ENCODE measurements around the gene GTF2H2C. TPM values are rescaled to one million over a fixed set of nuclear protein-coding genes. Genes with fewer than 3 reads are reported as not detected.
"Not testable (repeated sequence)": the region's sequence is repeated elsewhere in the genome, so short reads cannot be mapped to it uniquely, and the experiment has no call there.

Gene GTF2H2C
- polyA plus RNA-seq (ENCODE audit: insufficient read length in 4 of 4): 10 to 100 TPM; 20.8 to 72.3 (median 44.4) TPM

- DNase-seq (ENCODE audit: low read depth in 4 of 4, low spot score in 2 of 4): peak in 2 of 4 donors; percentile 26 to 59
Measured at GRCh38 chr5:69559908-69560330, at the start of gene GTF2H2C. Gene GTF2H2C (plus strand): TSS chr5:69560191. CDS start chr5:69565133, 4,942 bp downstream.

GRCh38 chr5:69510694-69511093 lies 49.3 kb upstream of the GTF2H2C start:
- DNase-seq (ENCODE audit: low read depth in 4 of 4, low spot score in 2 of 4): no peak

DNA sequence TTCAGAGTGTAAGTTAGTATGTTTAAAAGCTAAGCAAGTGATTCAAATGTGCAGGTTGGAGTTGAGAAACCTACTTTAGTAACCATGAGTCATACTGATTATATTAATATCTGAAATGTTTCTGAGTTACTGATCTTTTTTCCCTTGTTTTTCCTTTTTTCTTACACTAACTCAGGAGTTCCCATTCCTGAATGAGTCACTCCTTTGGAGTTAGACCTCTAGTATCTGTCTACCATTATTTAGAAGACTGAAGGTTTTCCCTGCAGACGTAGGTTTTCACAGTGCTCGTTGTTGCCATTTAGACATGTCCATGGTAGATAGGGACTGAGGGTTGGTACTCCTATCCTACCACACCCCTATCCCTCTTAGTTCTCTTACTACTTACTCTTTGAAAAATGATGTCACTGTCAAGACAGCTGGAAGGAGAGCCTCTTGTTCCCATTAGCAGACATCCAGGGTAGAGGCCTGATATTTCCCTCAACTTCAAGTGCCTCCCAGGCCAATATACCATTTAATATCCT lies 47.2 kb upstream of the GTF2H2C start:
- DNase-seq (ENCODE audit: low read depth in 4 of 4, low spot score in 2 of 4): no peak

DNA sequence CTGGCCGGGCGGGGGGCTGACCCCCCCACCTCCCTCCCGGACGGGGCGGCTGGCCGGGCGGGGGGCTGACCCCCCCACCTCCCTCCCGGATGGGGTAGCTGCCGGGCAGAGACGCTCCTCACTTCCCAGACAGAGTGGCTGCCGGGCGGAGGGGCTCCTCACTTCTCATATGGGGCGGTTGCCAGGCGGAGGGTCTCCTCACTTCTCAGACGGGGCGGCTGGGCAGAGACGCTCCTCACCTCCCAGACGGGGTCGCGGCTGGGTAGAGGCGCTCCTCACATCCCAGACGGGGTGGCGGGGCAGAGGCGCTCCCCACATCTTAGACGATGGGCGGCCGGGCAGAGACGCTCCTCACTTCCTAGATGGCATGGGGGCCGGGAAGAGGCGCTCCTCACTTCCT lies 44.4 kb upstream of the GTF2H2C start:
- DNase-seq (ENCODE audit: low read depth in 4 of 4, low spot score in 2 of 4): not testable (repeated sequence)

DNA sequence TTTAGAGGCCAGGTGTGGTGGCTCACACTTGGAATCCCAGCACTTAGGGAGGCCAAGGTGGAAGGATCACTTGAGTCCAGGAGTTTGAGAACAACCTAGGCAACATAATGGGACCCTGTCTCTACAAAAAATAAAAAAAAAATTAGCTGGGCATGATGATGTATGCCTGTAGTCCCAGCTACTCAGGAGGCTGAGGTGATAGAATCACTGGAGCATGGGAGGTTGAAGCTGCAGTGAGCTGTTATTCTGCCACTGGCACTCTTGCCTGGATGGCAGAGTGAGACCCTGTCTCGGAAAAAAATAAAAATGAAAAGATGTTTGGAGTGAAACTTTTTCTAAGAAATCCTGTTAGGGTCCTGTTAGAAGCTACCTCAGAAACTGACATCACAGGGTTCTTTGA lies 43.2 kb upstream of the GTF2H2C start:
- no peak for DNase-seq (ENCODE audit: low read depth in 4 of 4, low spot score in 2 of 4)

DNA sequence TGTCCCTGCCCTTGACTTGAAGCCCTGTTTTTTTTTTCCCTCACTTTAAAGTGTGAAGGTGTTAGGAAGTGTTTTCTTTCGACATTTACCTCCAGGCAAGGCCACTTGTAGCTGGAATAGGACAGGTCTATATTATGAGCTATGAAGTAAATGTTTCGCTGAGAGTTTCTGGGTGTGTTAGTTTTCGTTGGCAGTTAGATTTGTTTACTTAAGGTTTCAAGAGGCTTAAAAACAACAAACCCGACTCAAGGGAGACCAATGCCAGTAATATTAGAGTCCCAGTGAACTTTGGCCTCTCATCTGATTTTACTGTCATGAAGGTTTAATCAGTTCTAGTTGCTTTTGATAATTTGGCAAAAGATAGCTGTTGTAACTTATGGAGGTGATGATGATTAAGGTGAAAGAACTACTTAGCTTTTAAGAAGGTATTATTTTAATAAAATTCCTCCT lies 42.2 kb upstream of the GTF2H2C start:
- no peak for DNase-seq (ENCODE audit: low read depth in 4 of 4, low spot score in 2 of 4)

DNA sequence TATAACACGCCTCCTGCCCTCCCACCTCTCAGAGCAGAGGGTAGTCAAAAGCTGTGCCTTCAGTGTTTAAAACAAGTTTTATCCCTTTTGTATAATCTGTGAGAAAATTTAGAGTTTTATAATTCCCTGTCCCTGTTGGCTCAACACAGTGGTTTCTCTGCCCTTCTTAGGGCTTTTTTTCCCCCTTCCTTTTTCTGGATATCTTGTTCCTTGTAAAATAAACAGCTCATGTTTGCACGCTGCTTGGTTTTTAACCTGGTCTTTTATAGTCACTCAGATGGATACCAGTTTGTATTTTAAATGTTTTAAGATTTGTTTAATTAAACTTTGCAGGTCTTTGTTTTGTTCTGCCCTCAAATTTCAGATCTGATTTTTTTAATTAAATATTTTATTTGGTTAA lies 40.7 kb upstream of the GTF2H2C start:
- DNase-seq (ENCODE audit: low read depth in 4 of 4, low spot score in 2 of 4): no peak

DNA sequence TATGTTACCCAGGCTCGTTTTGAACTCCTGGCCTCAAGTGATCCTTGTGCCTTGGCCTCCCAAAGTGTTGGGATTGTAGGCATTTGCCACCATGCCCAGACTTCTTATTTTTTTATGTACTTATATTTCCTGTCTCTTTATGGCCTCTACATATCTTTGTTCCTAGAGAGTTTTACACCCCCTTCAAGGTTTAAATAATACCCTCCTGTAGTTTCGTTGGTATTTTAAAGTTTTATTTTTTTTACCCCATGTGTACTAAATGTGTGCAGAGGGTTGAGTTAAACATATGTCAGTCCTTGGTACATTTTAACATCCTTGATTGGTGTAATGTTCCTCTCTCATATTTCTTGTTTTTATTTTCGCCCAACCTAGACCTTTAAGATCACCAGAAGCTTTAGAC lies 38.0 kb upstream of the GTF2H2C start:
- no peak for DNase-seq (ENCODE audit: low read depth in 4 of 4, low spot score in 2 of 4)

- DNase-seq (ENCODE audit: low read depth in 4 of 4, low spot score in 2 of 4): no peak
Measured at GRCh38 chr5:69525490-69525889, 34.5 kb upstream of the GTF2H2C start.

- DNase-seq (ENCODE audit: low read depth in 4 of 4, low spot score in 2 of 4): no peak
Measured at GRCh38 chr5:69526660-69527059, 33.3 kb upstream of the GTF2H2C start.

- DNase-seq (ENCODE audit: low read depth in 4 of 4, low spot score in 2 of 4): no peak
Measured at GRCh38 chr5:69527128-69527770, 32.7 kb upstream of the GTF2H2C start.

DNA sequence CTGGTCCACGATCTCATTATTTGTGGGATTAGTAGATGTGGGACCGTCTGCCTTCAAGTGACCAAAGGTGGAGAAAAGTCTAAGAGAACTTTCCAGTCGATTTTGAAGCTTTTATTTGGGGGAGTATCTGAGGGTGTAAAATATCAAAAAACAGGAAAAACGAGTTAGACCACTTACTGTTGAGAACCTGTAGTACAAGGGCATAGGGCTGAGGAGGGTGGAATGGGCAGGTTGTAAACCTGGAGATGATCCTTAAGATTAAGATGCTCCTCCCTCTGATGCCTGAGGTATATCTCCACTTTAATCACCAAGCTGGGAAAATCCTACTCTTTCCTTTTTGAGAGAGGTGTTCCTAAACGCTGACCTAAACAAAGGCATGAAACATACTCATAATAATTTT lies 32.0 kb upstream of the GTF2H2C start:
- no peak for DNase-seq (ENCODE audit: low read depth in 4 of 4, low spot score in 2 of 4)

DNA sequence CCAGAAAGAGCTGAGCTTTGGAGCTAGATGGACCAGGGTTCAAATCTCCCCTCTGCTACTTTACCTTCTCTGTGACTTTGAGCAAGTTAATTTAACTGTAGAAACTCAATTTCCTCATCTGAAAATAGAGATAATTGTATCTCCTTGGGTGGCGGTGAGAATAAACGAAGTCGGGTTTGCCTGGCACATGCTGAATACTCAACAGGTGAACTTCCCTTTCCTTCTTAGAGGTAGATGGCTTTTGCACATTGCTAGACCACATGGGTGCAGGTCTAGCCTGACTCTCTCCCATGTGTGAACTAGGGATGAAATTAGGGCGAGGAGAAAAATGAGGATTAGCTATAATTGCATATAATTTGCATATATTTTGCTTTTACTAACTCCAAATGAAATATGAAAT lies 31.4 kb upstream of the GTF2H2C start:
- no peak for DNase-seq (ENCODE audit: low read depth in 4 of 4, low spot score in 2 of 4)

- no peak for DNase-seq (ENCODE audit: low read depth in 4 of 4, low spot score in 2 of 4)
Measured at GRCh38 chr5:69530561-69531405, 29.2 kb upstream of the GTF2H2C start.

DNA sequence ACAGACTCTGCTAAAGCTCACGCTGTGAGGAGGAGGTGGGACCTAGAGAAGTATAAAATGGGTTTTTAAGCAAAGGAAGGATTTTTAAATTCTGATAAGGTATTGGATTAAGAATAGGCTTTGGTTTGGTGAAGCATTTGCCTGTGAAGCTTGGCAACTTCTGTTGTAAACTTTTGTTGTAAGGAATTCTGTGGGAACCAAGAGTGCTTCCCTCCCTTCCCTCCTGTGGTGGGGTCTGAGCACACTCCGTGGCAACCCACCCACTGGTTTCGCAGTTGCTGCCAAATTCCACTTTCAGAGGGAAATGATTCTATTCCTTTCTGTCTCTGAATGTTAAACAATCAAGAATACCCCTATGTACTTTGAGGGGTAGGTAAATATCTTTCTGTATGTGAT lies 28.6 kb upstream of the GTF2H2C start:
- no peak for DNase-seq (ENCODE audit: low read depth in 4 of 4, low spot score in 2 of 4)

- DNase-seq (ENCODE audit: low read depth in 4 of 4, low spot score in 2 of 4): not testable (repeated sequence)
Measured at GRCh38 chr5:69537911-69538310, 22.1 kb upstream of the GTF2H2C start.

DNA sequence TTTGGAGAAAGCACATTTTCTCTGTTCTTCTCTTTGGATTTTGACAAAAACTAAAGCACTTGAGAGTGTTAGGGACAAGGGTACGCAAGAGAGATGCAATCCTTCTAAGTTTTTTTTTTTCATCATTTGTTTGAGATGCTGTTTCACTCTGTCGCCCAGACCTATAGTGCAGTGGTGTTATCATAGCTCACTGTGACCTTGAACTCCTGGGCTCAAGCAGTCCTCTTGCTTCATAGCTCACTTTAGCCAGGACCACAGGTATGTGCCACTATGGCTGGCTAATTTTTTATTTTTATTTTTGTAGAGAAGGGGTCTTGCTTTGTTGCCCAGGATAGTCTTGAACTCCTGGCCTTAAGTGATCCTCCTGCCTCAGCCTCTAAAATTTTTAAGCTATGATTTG lies 21.3 kb upstream of the GTF2H2C start:
- DNase-seq (ENCODE audit: low read depth in 4 of 4, low spot score in 2 of 4): not testable (repeated sequence)

- DNase-seq (ENCODE audit: low read depth in 4 of 4, low spot score in 2 of 4): not testable (repeated sequence)
Measured at GRCh38 chr5:69541347-69541746, 18.6 kb upstream of the GTF2H2C start.

GRCh38 chr5:69542838-69543618 lies 17.0 kb upstream of the GTF2H2C start:
- not testable (repeated sequence) for DNase-seq (ENCODE audit: low read depth in 4 of 4, low spot score in 2 of 4)

- not testable (repeated sequence) for DNase-seq (ENCODE audit: low read depth in 4 of 4, low spot score in 2 of 4)
Measured at GRCh38 chr5:69544602-69545001, 15.4 kb upstream of the GTF2H2C start.

All from left renal cortex interstitium (tissue), 4 donors.